LNCaP clone FGC (cell line): ENCODE results near the gene C1RL.

Experiments used
- DNase-seq: peaks from one replicate; pipeline ENCODE4 v3.0.0-alpha.2; 2011; ENCODE audit warnings: low read depth
- H3K4me3 ChIP-seq: 2 replicates; pipeline ENCODE4 v1.5.1; 2011; ENCODE audit warnings: mild to moderate bottlenecking, low read depth, low read length, control low read depth
- TF ChIP-seq, protein P1 (sequence below): IDR thresholded peaks from 2 replicates; pipeline ENCODE4 v1.5.1; 2012; ENCODE audit warnings: mild to moderate bottlenecking; ENCODE audit not compliant: control insufficient read depth, insufficient read depth; ENCODE audit errors: extremely low read depth

C1RL gene

DNA sequence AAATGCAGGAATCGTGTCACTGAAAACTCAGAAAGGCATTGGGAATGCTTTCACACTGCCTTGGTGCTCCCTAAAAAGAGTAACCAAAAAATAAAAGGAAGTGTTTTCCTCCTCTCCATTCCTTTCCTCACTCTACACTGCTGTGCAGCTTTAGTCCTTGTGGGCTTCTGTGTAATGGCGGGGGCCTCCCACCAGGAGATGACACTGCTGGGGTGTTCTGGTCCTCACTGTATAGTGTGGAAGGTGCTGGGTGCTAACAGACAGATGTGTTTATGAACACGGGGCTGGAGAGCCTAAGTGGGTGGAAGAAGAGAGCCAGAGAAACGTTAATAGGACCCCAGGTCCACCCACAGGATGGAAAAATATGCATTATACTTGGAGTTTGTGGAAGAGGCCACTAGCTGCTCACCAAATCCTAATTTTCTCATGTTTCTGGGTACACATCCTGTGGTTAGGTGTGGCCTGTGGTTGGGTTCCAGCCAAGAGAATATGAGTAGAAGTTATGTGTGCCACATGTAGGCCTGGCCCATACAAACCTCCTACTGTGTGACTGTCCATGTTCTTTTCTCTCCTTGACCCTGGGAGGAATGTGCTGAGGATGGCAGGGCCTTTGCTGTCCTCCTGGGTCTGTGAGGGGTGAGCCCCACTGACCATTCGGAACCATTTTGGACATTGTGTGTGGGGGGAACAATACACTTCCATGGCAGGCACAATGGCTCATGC, 62.5 kb downstream of the C1RL start:
- TF ChIP-seq, protein P1, sequence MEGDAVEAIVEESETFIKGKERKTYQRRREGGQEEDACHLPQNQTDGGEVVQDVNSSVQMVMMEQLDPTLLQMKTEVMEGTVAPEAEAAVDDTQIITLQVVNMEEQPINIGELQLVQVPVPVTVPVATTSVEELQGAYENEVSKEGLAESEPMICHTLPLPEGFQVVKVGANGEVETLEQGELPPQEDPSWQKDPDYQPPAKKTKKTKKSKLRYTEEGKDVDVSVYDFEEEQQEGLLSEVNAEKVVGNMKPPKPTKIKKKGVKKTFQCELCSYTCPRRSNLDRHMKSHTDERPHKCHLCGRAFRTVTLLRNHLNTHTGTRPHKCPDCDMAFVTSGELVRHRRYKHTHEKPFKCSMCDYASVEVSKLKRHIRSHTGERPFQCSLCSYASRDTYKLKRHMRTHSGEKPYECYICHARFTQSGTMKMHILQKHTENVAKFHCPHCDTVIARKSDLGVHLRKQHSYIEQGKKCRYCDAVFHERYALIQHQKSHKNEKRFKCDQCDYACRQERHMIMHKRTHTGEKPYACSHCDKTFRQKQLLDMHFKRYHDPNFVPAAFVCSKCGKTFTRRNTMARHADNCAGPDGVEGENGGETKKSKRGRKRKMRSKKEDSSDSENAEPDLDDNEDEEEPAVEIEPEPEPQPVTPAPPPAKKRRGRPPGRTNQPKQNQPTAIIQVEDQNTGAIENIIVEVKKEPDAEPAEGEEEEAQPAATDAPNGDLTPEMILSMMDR: no peak

DNA sequence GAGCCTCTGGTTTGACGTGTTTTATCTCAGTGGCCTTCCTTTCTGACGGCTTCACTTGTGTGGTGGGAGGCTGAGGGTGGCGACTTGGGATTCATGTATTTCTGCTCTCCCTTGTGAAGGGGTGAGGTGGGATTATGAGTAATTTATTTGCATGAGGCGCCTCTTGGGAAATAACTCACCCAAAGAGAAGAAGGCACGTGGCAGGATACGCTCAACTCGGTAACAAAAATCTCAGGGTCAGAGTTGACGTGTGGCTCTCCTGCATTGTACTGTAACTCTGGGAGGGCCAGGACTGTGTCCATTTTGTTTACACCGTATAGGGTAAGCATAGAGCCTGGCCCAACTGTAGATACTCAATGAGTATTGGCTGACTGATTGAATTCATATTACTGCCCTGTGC, 63.1 kb downstream of the C1RL start:
- no peak for DNase-seq
- TF ChIP-seq, protein P1: no peak
- H3K4me3 ChIP-seq: no peak overlapping the region

More for the DNA sequence above, 62.5 kb downstream of the C1RL start:
- DNase-seq: no peak
- H3K4me3 ChIP-seq: no peak overlapping the region
